IMR-90 (cell line): Measurements from ENCODE around the gene POLD3. TPM values are rescaled to one million over a fixed set of nuclear protein-coding genes. Genes with fewer than 3 reads are reported as not detected.
A peak's percentile ranks its signal among the peaks of the same experiment; 100 is the strongest.

ENCODE experiments used
- ATAC-seq: fragments of 200-7000 bp; cut with Tn5 transposase; 2 replicates; pipeline ENCODE4 v1.9.1; 2020; ENCODE audit warnings: low read depth, mild to moderate bottlenecking, moderate library complexity
- BruUV-seq: library from RNA; stranded (reverse); fragments of 400-500 nt; replicated peaks from 2 replicates; lab custom pipeline; 2021; lab: Mats Ljungman, UMichigan
- CTCF ChIA-PET: fragments of 300-600 bp; formaldehyde crosslinking; extraction: SDS; loops from one replicate; lab custom pipeline; 2021; ENCODE audit warnings: antibody characterized with exemption; lab: Yijun Ruan, JAX
- POLR2A ChIA-PET: fragments of 300-600 bp; sonication (Branson Sonifier 250); formaldehyde crosslinking; loops from one replicate; lab custom pipeline; 2022; ENCODE audit warnings: antibody characterized with exemption; ENCODE audit not compliant: unreplicated experiment; lab: Charles Lee
- DNase-seq: peaks from one replicate; pipeline ENCODE4 v3.0.0; 2013
- H2AFZ ChIP-seq: replicated peaks from 2 replicates; pipeline ENCODE3; 2013; ENCODE audit warnings: low read length, mild to moderate bottlenecking; ENCODE audit not compliant: poor library complexity
- H2AK5ac ChIP-seq: 2 replicates; pipeline ENCODE4 v1.6.1; 2013; ENCODE audit warnings: low read depth, low read length, inconsistent platforms
- H2AK9ac ChIP-seq: replicated peaks from 2 replicates; pipeline ENCODE3; 2013; ENCODE audit warnings: mild to moderate bottlenecking, low read depth, low read length, moderate library complexity; ENCODE audit not compliant: poor library complexity
- H2BK120ac ChIP-seq: 2 replicates; pipeline ENCODE4 v1.6.1; 2013; ENCODE audit warnings: low read depth, low read length, inconsistent platforms
- H2BK15ac ChIP-seq: 3 replicates; pipeline ENCODE4 v1.6.1; 2013; ENCODE audit warnings: low read depth, low read length, inconsistent platforms
- H2BK20ac ChIP-seq: 2 replicates; pipeline ENCODE4 v1.6.1; 2013; ENCODE audit warnings: low read depth, mild to moderate bottlenecking, inconsistent platforms, low read length, moderate library complexity
- H2BK5ac ChIP-seq: 2 replicates; pipeline ENCODE4 v1.6.1; 2013; ENCODE audit warnings: mild to moderate bottlenecking, low read depth, low read length, inconsistent platforms; ENCODE audit not compliant: poor library complexity, severe bottlenecking
- H3K14ac ChIP-seq: replicated peaks from 2 replicates; pipeline ENCODE4 v1.6.1; 2013; ENCODE audit warnings: low read depth, low read length, inconsistent platforms
- H3K18ac ChIP-seq: 2 replicates; pipeline ENCODE4 v1.6.1; 2013; ENCODE audit warnings: low read depth, low read length, control low read depth
- H3K23ac ChIP-seq: 2 replicates; pipeline ENCODE4 v1.6.1; 2013; ENCODE audit warnings: low read depth, low read length, inconsistent platforms
- H3K27ac ChIP-seq: 2 replicates; pipeline ENCODE4 v1.5.1; 2013; ENCODE audit warnings: mild to moderate bottlenecking, control low read depth, low read length; ENCODE audit not compliant: insufficient read depth
- H3K27me3 ChIP-seq: 2 replicates; pipeline ENCODE4 v1.6.1; 2013; ENCODE audit warnings: low read length; ENCODE audit not compliant: control insufficient read depth, insufficient read depth
- H3K36me3 ChIP-seq: 2 replicates; pipeline ENCODE4 v1.6.1; 2013; ENCODE audit warnings: low read length, mixed read lengths; ENCODE audit not compliant: control insufficient read depth, insufficient read depth
- H3K4ac ChIP-seq: 2 replicates; pipeline ENCODE4 v1.6.1; 2013; ENCODE audit warnings: low read depth, low read length, inconsistent platforms
- H3K4me1 ChIP-seq: 2 replicates; pipeline ENCODE4 v1.6.1; 2013; ENCODE audit warnings: low read length, mixed read lengths; ENCODE audit not compliant: control insufficient read depth, insufficient read depth
- H3K4me2 ChIP-seq: 2 replicates; pipeline ENCODE4 v1.6.1; 2013; ENCODE audit warnings: low read depth, mild to moderate bottlenecking, control low read depth, low read length, moderate library complexity
- H3K4me3 ChIP-seq: 2 replicates; pipeline ENCODE4 v1.5.1; 2013; ENCODE audit warnings: low read depth, mild to moderate bottlenecking, control low read depth, low read length, moderate library complexity; ENCODE audit not compliant: insufficient read depth
- H3K56ac ChIP-seq: 2 replicates; pipeline ENCODE4 v1.6.1; 2013; ENCODE audit warnings: low read length, inconsistent platforms; ENCODE audit not compliant: insufficient read depth; ENCODE audit errors: extremely low read depth
- H3K79me1 ChIP-seq, 2 experiments: 2 replicates each; pipeline ENCODE4 v1.6.1; 2013; ENCODE audit warnings: low read length in 2 of 2, inconsistent platforms in 1 of 2, low read depth in 1 of 2
- H3K9ac ChIP-seq: 2 replicates; pipeline ENCODE4 v1.6.1; 2013; ENCODE audit warnings: low read depth, low read length, control low read depth
- H3K9me1 ChIP-seq: 2 replicates; pipeline ENCODE4 v1.6.1; 2013; ENCODE audit warnings: low read length, inconsistent platforms; ENCODE audit not compliant: insufficient read depth
- H3K9me3 ChIP-seq: 2 replicates; pipeline ENCODE4 v1.6.1; 2013; ENCODE audit warnings: low read length; ENCODE audit not compliant: control insufficient read depth, insufficient read depth
- H4K20me1 ChIP-seq: 2 replicates; pipeline ENCODE4 v1.6.1; 2013; ENCODE audit warnings: low read length, inconsistent platforms; ENCODE audit not compliant: insufficient read depth
- H4K5ac ChIP-seq: 2 replicates; pipeline ENCODE4 v1.6.1; 2013; ENCODE audit warnings: mild to moderate bottlenecking, low read depth, low read length, control low read depth
- H4K8ac ChIP-seq, 2 experiments: 2 replicates each; pipeline ENCODE4 v1.6.1; 2013; ENCODE audit warnings: low read depth in 2 of 2, low read length in 2 of 2, control low read depth in 1 of 2, inconsistent platforms in 1 of 2
- H4K91ac ChIP-seq: 2 replicates; pipeline ENCODE4 v1.6.1; 2013; ENCODE audit warnings: low read depth, low read length, inconsistent platforms; ENCODE audit not compliant: insufficient read depth
- CEBPB ChIP-seq: IDR thresholded peaks from 2 replicates; pipeline ENCODE4 v1.6.1; 2012; ENCODE audit warnings: low read depth, low read length, improper control_type of control experiment
- RFX5 ChIP-seq: IDR thresholded peaks from 2 replicates; pipeline ENCODE4 v1.8.0; 2012; ENCODE audit warnings: low read depth, mild to moderate bottlenecking, low read length, moderate library complexity
- WGBS, 2 experiments: methylation state at CpG; one replicate each; pipeline versions ENCODE4 v1.1.5 to v1.1.7; 2013; ENCODE audit warnings: missing lambda C conversion rate in 2 of 2; ENCODE audit not compliant: insufficient read length in 1 of 2; ENCODE audit errors: extremely low coverage in 2 of 2; 5-methylcytosine and 5-hydroxymethylcytosine counted together
- dilution Hi-C: fragments of 300-500 bp; cut with HindIII; formaldehyde crosslinking; loops from one replicate; pipeline ENCODE4 v1.14.3; 2018; ENCODE audit warnings: low sequenced_read_pairs; ENCODE audit not compliant: unreplicated experiment
- in situ Hi-C: fragments of 300-500 bp; cut with MboI; formaldehyde crosslinking; loops from 3 replicates; pipeline ENCODE4 v1.14.3; 2019; ENCODE audit warnings: low sequenced_read_pairs, inconsistent platforms, mixed read lengths
- intact Hi-C: fragments of 100-400 bp; cut with micrococcal nuclease; formaldehyde crosslinking; loops from 2 replicates; pipeline ENCODE4 v1.10.0; 2022
- polyA plus RNA-seq, 3 experiments: library from polyadenylated mRNA; depleted of rRNA; stranded (reverse); fragments of >200 nt; gene quantifications; 2 replicates each; pipeline ENCODE4 v1.2.3, GENCODE V29; 2012; ENCODE audit warnings: low replicate concordance in 1 of 3
- total RNA-seq: library from RNA; depleted of rRNA; stranded (reverse); fragments of >200 nt; gene quantifications from 2 replicates; pipeline ENCODE4 v1.2.3, GENCODE V29; 2012

The POLD3 gene
- total and polyA plus RNA-seq, 2 of the 4 experiments (the other 2 are of a cell fraction) = 9.1 to 9.2 TPM

- peak overlapping the region; percentile 56 for H4K91ac ChIP-seq
- peaks cover 3 to 16% of the 10 kb centered on the region in 2 experiments; a peak in 2 of 4 replicates for H3K79me1 ChIP-seq
- peak overlapping the region; percentile 44 for H2BK5ac ChIP-seq
- no peak overlapping the region for H3K4me3 ChIP-seq
- peak overlapping the region; percentile 18; the same call in 1 of the 2 replicates for H3K14ac ChIP-seq
- H2AFZ ChIP-seq = no peak overlapping the region
- no CpG with 5 or more reads among the region's 4 CpGs for WGBS, 2 experiments
- no peak for DNase-seq
- H3K27ac ChIP-seq = peak overlapping the region; percentile 7; the same call in 1 of the 2 replicates
- ChIA-PET CTCF (interaction anchor here (1.0 to 1.2 kb wide), 2 partner anchors 61 to 97 kb away, joined by 3 to 6 read pairs; no protein-coding TSS in a partner anchor), POLR2A (no interaction called here)
- H3K9ac ChIP-seq = no peak overlapping the region
- TF ChIP-seq CEBPB (peak; percentile 74), RFX5 (no peak)
- no peak overlapping the region for H4K8ac ChIP-seq
- H2AK9ac ChIP-seq = no peak overlapping the region
- H3K4me2 ChIP-seq = no peak overlapping the region
- no peak for ATAC-seq
- no peak overlapping the region for H2BK15ac ChIP-seq
- 0 out of 2 replicates have a peak overlapping the region, but pooled peaks have one; percentile 64 for H3K23ac ChIP-seq
- no peak overlapping the region for H2BK120ac ChIP-seq
- no peaks in the 10 kb centered on the region for H3K9me3 ChIP-seq
- H2BK20ac ChIP-seq = peak overlapping the region; percentile 50; the same call in 1 of the 2 replicates
- in situ Hi-C loops (no loop called here), dilution Hi-C loops (no loop called here), intact Hi-C loops (no loop called here)
- H2AK5ac ChIP-seq = peak overlapping the region; percentile 36
- no peaks in the 10 kb centered on the region for H4K20me1 ChIP-seq
- H4K5ac ChIP-seq = peak overlapping the region; percentile 95; the same call in 1 of the 2 replicates
- peaks cover 12% of the 10 kb centered on the region for H3K36me3 ChIP-seq
- peaks cover 12% of the 10 kb centered on the region for H3K4me1 ChIP-seq
- H3K18ac ChIP-seq = peak overlapping the region; percentile 76; the same call in 1 of the 2 replicates
- peak overlapping the region; percentile 36 for H3K4ac ChIP-seq
- H3K56ac ChIP-seq = no peak overlapping the region
- H3K27me3 ChIP-seq = no peaks in the 10 kb centered on the region
- peaks cover 1% of the 10 kb centered on the region for H3K9me1 ChIP-seq
- no TSS peak for BruUV-seq
Measured at GRCh38 chr11:74641905-74642304, 49.5 kb downstream of the POLD3 start.
